Measurements from ENCODE around the gene POM121.
"Not testable (repeated sequence)": the region's sequence is repeated elsewhere in the genome, so short reads cannot be mapped to it uniquely, and the experiment has no call there.

DNA sequence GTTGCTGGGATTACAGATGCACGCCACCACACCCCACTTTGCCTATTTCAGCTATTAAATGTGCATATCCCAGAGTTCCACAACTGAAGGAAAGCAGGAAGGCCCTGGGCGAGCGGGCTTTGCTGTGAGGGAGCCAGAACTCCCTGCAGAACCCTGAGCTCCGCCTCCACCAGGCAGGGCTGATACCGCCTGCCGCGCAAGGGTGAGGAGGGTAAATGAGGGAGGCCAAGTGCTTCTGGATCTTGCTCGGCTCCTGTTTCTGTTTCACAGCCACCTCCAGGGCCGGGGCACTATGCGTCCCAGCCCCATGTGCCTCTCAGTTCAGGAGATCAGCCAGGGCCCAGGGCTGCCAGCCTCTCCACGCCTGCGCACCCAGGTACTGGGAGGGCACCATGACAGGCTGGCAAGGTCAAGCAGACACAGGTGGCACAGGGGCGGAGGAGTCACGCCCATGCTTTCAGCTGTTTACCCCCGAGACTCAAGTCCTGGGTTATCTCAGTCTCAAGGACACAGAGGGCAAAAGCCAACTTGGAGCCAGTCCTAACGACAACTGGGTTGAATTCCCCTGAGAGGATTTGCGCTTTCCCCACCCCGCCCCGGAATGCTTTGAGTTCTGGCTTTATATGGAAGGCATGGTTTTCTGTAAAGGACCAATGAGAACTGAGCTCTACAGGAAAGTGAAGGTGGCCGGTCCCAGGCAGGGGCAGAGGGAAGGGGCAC, 35.9 kb downstream of the POM121 start:
- TF ChIP-seq, protein P1, sequence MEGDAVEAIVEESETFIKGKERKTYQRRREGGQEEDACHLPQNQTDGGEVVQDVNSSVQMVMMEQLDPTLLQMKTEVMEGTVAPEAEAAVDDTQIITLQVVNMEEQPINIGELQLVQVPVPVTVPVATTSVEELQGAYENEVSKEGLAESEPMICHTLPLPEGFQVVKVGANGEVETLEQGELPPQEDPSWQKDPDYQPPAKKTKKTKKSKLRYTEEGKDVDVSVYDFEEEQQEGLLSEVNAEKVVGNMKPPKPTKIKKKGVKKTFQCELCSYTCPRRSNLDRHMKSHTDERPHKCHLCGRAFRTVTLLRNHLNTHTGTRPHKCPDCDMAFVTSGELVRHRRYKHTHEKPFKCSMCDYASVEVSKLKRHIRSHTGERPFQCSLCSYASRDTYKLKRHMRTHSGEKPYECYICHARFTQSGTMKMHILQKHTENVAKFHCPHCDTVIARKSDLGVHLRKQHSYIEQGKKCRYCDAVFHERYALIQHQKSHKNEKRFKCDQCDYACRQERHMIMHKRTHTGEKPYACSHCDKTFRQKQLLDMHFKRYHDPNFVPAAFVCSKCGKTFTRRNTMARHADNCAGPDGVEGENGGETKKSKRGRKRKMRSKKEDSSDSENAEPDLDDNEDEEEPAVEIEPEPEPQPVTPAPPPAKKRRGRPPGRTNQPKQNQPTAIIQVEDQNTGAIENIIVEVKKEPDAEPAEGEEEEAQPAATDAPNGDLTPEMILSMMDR (conservative IDR thresholded peaks at IDR 0.05; ENCODE audit: low read length) = not testable (repeated sequence)
- not testable (repeated sequence) for TF ChIP-seq EZH2phosphoT487 (IDR thresholded peaks at IDR 0.05; ENCODE audit: borderline replicate concordance, low read depth, low read length)

Measured in OCI-LY7 (cell line).